ENCODE data around the gene SLC17A3. TPM values are rescaled to one million over a fixed set of nuclear protein-coding genes. Genes with fewer than 3 reads are reported as not detected.

The SLC17A3 gene
- total RNA-seq, 4 donors from 2014 or later = not detected

DNA sequence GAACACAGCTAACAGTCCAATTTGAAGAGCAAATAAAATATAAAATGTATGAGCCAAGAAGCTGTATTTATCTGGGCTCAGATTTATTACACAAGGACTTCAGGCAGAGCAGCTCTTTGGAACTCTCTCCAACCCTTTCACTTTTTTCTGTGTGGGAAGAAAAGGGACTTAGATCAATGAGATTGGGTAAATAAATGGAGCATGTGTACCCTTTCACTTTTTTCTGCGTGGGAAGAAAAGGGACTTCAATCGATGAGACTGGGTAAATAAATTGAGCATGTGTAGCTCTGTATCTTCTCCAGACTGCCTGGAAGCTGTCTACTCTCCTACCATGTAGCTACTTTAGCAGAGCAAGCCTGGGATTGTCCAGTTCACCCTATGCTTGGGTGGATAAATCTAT, 10.7 kb downstream of the SLC17A3 start:
- no peak overlapping the region for H3K4me3 ChIP-seq
- H3K9me3 ChIP-seq = no peaks in the 10 kb centered on the region
- no peak for DNase-seq (ENCODE audit: low spot score in 2 of 2)
- no peaks in the 10 kb centered on the region for H3K4me1 ChIP-seq
- no peaks in the 10 kb centered on the region for H3K36me3 ChIP-seq
- no peak overlapping the region for H3K27ac ChIP-seq
- WGBS, 2 donors = 83 to 85% methylated on average over 2 of the region's 2 CpGs
- TF ChIP-seq EP300 (IDR thresholded peaks at IDR 0.05) (no peak), POLR2A (IDR thresholded peaks at IDR 0.05) (no peak)
- TF ChIP-seq, protein P1, sequence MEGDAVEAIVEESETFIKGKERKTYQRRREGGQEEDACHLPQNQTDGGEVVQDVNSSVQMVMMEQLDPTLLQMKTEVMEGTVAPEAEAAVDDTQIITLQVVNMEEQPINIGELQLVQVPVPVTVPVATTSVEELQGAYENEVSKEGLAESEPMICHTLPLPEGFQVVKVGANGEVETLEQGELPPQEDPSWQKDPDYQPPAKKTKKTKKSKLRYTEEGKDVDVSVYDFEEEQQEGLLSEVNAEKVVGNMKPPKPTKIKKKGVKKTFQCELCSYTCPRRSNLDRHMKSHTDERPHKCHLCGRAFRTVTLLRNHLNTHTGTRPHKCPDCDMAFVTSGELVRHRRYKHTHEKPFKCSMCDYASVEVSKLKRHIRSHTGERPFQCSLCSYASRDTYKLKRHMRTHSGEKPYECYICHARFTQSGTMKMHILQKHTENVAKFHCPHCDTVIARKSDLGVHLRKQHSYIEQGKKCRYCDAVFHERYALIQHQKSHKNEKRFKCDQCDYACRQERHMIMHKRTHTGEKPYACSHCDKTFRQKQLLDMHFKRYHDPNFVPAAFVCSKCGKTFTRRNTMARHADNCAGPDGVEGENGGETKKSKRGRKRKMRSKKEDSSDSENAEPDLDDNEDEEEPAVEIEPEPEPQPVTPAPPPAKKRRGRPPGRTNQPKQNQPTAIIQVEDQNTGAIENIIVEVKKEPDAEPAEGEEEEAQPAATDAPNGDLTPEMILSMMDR (IDR thresholded peaks at IDR 0.05) = no peak
- H3K27me3 ChIP-seq = no peaks in the 10 kb centered on the region

DNA sequence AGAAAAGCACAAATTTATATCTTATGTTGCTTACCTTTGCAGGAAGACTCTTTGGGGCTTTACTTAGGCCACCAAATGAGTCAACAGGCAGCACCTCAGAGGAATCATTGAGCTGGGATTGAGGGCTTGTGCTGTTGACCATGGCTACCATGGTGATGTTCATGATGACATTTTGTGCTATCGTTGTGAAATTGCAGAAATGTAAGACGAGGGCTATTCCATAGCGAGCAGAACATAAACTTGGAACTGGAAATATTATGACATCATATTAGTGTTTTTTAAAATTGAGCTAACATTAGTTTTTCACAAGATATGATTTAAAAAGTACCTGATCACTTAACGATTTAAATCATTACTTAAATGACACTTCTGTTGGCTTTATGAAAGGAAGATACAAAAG, 11.8 kb downstream of the SLC17A3 start:
- no peaks in the 10 kb centered on the region for H3K9me3 ChIP-seq
- H3K4me1 ChIP-seq = no peaks in the 10 kb centered on the region
- no peaks in the 10 kb centered on the region for H3K36me3 ChIP-seq
- no peak overlapping the region for H3K27ac ChIP-seq
- H3K27me3 ChIP-seq = no peaks in the 10 kb centered on the region
- H3K4me3 ChIP-seq = no peak overlapping the region
- TF ChIP-seq EP300 (IDR thresholded peaks at IDR 0.05) (no peak), POLR2A (IDR thresholded peaks at IDR 0.05) (no peak)
- TF ChIP-seq, protein P1 (IDR thresholded peaks at IDR 0.05) = no peak
- no peak for DNase-seq (ENCODE audit: low spot score in 2 of 2)
- WGBS, 2 donors = 85 to 92% methylated on average over 4 of the region's 4 CpGs

DNA sequence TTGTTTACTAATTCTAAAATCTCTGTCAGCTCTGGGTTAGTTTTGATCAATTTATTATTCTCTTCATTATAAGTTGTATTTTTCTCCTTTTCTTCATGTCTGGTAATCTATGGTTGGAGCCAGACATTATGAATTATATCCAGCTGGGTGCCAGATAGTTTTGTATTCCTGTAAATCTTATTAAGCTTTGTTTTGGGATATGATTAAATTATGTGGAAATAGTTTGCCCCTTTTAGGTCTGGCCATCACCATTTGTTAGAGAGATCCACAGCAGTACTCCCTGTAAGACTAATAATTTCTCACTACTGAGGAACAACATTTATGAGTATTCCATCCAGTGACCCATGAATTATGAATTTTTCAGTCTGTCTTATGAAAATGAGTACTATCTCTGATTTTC, 21.3 kb downstream of the SLC17A3 start:
- DNase-seq (ENCODE audit: low spot score in 2 of 2) = no peak
- Histone ChIP-seq H3K27me3 (no peaks in the 10 kb centered on the region), H3K4me1 (no peaks in the 10 kb centered on the region), H3K36me3 (no peaks in the 10 kb centered on the region), H3K9me3 (no peaks in the 10 kb centered on the region), H3K4me3 (no peak overlapping the region), H3K27ac (no peak overlapping the region)
- TF ChIP-seq EP300 (IDR thresholded peaks at IDR 0.05) = no peak
- TF ChIP-seq, protein P1 (IDR thresholded peaks at IDR 0.05) = no peak
- no peak for TF ChIP-seq POLR2A (IDR thresholded peaks at IDR 0.05)

DNA sequence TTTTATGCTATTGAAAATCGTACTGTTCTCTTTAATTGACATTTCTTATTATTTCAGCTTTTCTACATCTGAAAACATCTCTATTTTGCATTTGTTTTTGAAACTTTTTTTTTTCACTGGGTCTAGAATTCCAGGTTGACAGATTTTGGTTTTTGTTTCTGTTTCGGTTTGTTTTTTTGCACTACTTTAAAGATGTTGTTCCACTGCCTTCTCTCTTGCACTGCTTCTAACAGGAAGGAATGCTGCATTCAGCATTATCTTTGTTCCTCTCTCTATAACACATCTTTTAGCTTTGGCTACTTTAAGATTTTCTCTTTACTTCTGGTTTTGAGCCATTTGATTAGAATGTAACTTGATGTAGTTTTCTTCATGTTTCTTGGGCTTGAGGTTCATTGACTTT, 22.1 kb downstream of the SLC17A3 start:
- WGBS, 2 donors = 78 to 82% methylated on average over 2 of the region's 2 CpGs
- Histone ChIP-seq H3K9me3 (no peaks in the 10 kb centered on the region), H3K27ac (no peak overlapping the region), H3K27me3 (no peaks in the 10 kb centered on the region), H3K4me1 (no peaks in the 10 kb centered on the region), H3K4me3 (no peak overlapping the region), H3K36me3 (no peaks in the 10 kb centered on the region)
- no peak for TF ChIP-seq POLR2A (IDR thresholded peaks at IDR 0.05)
- TF ChIP-seq, protein P1 (IDR thresholded peaks at IDR 0.05) = no peak
- no peak for TF ChIP-seq EP300 (IDR thresholded peaks at IDR 0.05)
- no peak for DNase-seq (ENCODE audit: low spot score in 2 of 2)

DNA sequence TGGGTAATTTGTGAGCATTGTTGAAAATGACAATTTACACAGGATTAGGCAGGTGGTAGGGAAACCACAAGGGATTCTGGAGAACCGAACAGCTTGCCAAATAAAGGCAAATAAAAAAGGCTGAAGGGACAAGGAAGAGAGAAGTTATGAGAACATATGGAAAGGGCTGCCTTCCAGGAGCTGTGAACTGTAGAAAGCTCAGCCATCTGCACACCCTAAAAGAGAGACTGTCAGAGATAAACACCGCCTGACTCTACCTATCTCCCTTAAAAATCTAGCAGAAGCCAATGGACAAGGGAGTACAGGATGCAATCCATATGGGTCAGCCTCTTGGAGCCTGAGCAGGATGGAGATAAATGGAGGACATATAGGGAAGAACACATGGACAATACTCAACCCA, 29.5 kb downstream of the SLC17A3 start:
- H3K4me1 ChIP-seq = no peaks in the 10 kb centered on the region
- no peaks in the 10 kb centered on the region for H3K36me3 ChIP-seq
- 57 to 69% methylated on average over 2 of the region's 2 CpGs for WGBS, 2 donors
- no peak overlapping the region for H3K4me3 ChIP-seq
- TF ChIP-seq POLR2A (IDR thresholded peaks at IDR 0.05) = no peak
- H3K27me3 ChIP-seq = no peaks in the 10 kb centered on the region
- no peaks in the 10 kb centered on the region for H3K9me3 ChIP-seq
- H3K27ac ChIP-seq = no peak overlapping the region
- no peak for DNase-seq (ENCODE audit: low spot score in 2 of 2)

DNA sequence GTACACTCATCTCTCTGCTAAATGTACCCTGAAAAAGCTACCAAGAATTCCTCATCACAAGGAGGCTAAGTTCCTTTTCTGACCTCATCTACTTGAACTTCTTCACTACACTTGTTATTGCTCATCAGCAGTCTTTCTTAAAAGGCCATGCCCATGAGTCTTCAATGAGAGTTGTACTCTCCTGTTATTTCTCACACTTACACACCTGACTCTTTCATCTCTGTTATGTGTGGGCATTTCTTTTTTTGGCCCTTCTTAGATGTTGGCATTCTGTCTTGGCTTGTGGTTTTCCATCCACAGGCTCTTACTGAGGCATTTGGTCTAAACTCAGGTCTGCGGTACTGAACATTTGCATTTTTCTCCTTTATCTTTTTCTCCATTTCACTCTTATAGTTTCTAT, 31.5 kb downstream of the SLC17A3 start:
- Histone ChIP-seq H3K9me3 (no peaks in the 10 kb centered on the region), H3K4me3 (no peak overlapping the region)

More for the DNA sequence above, 31.5 kb downstream of the SLC17A3 start:
- DNase-seq (ENCODE audit: low spot score in 2 of 2) = no peak
- no peak for TF ChIP-seq POLR2A (IDR thresholded peaks at IDR 0.05)
- TF ChIP-seq, protein P1 (IDR thresholded peaks at IDR 0.05) = no peak
- TF ChIP-seq EP300 (IDR thresholded peaks at IDR 0.05) = no peak
- 91 to 95% methylated on average over 1 of the region's 1 CpG for WGBS, 2 donors
- H3K27me3 ChIP-seq = no peaks in the 10 kb centered on the region
- no peak overlapping the region for H3K27ac ChIP-seq
- H3K36me3 ChIP-seq = no peaks in the 10 kb centered on the region
- H3K4me1 ChIP-seq = no peaks in the 10 kb centered on the region

Measured in tibial nerve (tissue), 4 donors.